Neural cell (in vitro differentiated cells): Measurements from ENCODE around the gene MIEN1. TPM values are rescaled to one million over a fixed set of nuclear protein-coding genes. Genes with fewer than 3 reads are reported as not detected.

Experiments
- H2AFZ ChIP-seq: fragments of 200-600, 300-800 bp; sonication (generic), shearing (Covaris generic); 2 replicates; pipeline ENCODE4 v1.6.0; 2014; ENCODE audit warnings: low read depth, mild to moderate bottlenecking, antibody characterized with exemption, low read length, moderate library complexity
- H3F3A ChIP-seq: fragments of 200-600 bp; shearing (Covaris generic); 2 replicates; pipeline ENCODE4 v1.6.1; 2016; ENCODE audit warnings: mild to moderate bottlenecking, moderate library complexity, mixed read lengths, antibody characterized with exemption, low read length; ENCODE audit not compliant: insufficient read depth, poor library complexity, severe bottlenecking
- H3K27ac ChIP-seq: fragments of 200-600, 300-800 bp; sonication (generic), shearing (Covaris generic); 2 replicates; pipeline ENCODE4 v1.5.1; 2014; ENCODE audit warnings: mild to moderate bottlenecking, low read length, moderate library complexity
- H3K27me3 ChIP-seq: fragments of 300-800, 200-600 bp; sonication (generic), shearing (Covaris generic); 2 replicates; pipeline ENCODE4 v1.6.0; 2014; ENCODE audit warnings: mild to moderate bottlenecking, low read depth, low read length, moderate library complexity; ENCODE audit not compliant: insufficient read depth
- H3K36me3 ChIP-seq: fragments of 300-800, 200-600 bp; sonication (generic), shearing (Covaris generic); 2 replicates; pipeline ENCODE4 v1.5.1; 2014; ENCODE audit warnings: mild to moderate bottlenecking, antibody characterized with exemption, low read length, moderate library complexity; ENCODE audit not compliant: insufficient read depth
- H3K4me2 ChIP-seq: fragments of 300-800, 200-600 bp; sonication (generic), shearing (Covaris generic); 2 replicates; pipeline ENCODE4 v1.6.0; 2014; ENCODE audit warnings: mild to moderate bottlenecking, low read length
- H3K4me3 ChIP-seq: fragments of 300-800, 200-600 bp; sonication (generic), shearing (Covaris generic); 2 replicates; pipeline ENCODE4 v1.5.1; 2014; ENCODE audit warnings: mild to moderate bottlenecking, low read length, moderate library complexity
- H3K79me2 ChIP-seq: fragments of 200-600 bp; shearing (Covaris generic); replicated peaks from 2 replicates; pipeline ENCODE4 v1.6.0; 2014; ENCODE audit warnings: mild to moderate bottlenecking, low read length, moderate library complexity; ENCODE audit not compliant: insufficient read depth
- H3K9ac ChIP-seq: fragments of 300-800, 200-600 bp; sonication (generic), shearing (Covaris generic); 2 replicates; pipeline ENCODE4 v1.6.1; 2016; ENCODE audit warnings: mild to moderate bottlenecking, low read length, mixed read lengths
- H3K9me2 ChIP-seq: fragments of 200-600 bp; shearing (Covaris generic); 2 replicates; pipeline ENCODE4 v1.6.1; 2016; ENCODE audit warnings: mild to moderate bottlenecking, low read length, mixed read lengths; ENCODE audit not compliant: insufficient read depth
- H3K9me3 ChIP-seq: fragments of 200-600, 300-800 bp; sonication (generic), shearing (Covaris generic); 2 replicates; pipeline ENCODE4 v1.6.1; 2016; ENCODE audit warnings: mild to moderate bottlenecking, mixed run types, low read length, moderate library complexity, mixed read lengths
- H4K20me1 ChIP-seq: fragments of 200-600 bp; shearing (Covaris generic); 2 replicates; pipeline ENCODE4 v1.6.1; 2016; ENCODE audit warnings: mild to moderate bottlenecking, mixed run types; ENCODE audit not compliant: insufficient read depth
- CTCF ChIP-seq: fragments of 450-650 bp; IDR thresholded peaks from 2 replicates; pipeline ENCODE4 v1.5.1; 2014; ENCODE audit warnings: antibody characterized with exemption, mild to moderate bottlenecking, moderate library complexity; ENCODE audit not compliant: poor library complexity, severe bottlenecking
- EP300 ChIP-seq: fragments of 450-650 bp; conservative IDR thresholded peaks from 2 replicates; pipeline ENCODE4 v1.6.1; 2014; ENCODE audit warnings: antibody characterized with exemption, mild to moderate bottlenecking, moderate library complexity; ENCODE audit not compliant: poor library complexity, severe bottlenecking
- EZH2 ChIP-seq: fragments of 200-600, 300-800 bp; shearing (Covaris generic), sonication (generic); IDR thresholded peaks from 2 replicates; pipeline ENCODE4 v1.6.1; 2014; ENCODE audit warnings: antibody characterized with exemption, low read length, borderline replicate concordance, mild to moderate bottlenecking; ENCODE audit not compliant: insufficient read depth, poor library complexity, severe bottlenecking
- MXI1 ChIP-seq: fragments of 450-650 bp; conservative IDR thresholded peaks from 2 replicates; pipeline ENCODE4 v1.6.1; 2014; ENCODE audit warnings: antibody characterized with exemption, mild to moderate bottlenecking; ENCODE audit not compliant: poor library complexity, severe bottlenecking
- POLR2AphosphoS5 ChIP-seq: IDR thresholded peaks from 2 replicates; pipeline ENCODE4 v1.6.1; 2012
- RAD21 ChIP-seq: fragments of 450-650 bp; conservative IDR thresholded peaks from 2 replicates; pipeline ENCODE4 v1.6.1; 2014; ENCODE audit warnings: antibody characterized with exemption, mild to moderate bottlenecking, moderate library complexity
- REST ChIP-seq: IDR thresholded peaks from 2 replicates; pipeline ENCODE4 v1.6.1; 2012; ENCODE audit warnings: borderline replicate concordance
- SMC3 ChIP-seq: fragments of 450-650 bp; conservative IDR thresholded peaks from 2 replicates; pipeline ENCODE4 v1.6.1; 2014; ENCODE audit warnings: antibody characterized with exemption, mild to moderate bottlenecking, moderate library complexity; ENCODE audit not compliant: poor library complexity
- TAF1 ChIP-seq: IDR thresholded peaks from 2 replicates; pipeline ENCODE4 v1.6.1; 2012; ENCODE audit warnings: low read depth
- polyA plus RNA-seq: library from polyadenylated mRNA; depleted of rRNA; stranded (reverse); fragments of >200 nt; gene quantifications from 2 replicates; pipeline ENCODE4 v1.2.3, GENCODE V29; 2014

The MIEN1 gene
- polyA plus RNA-seq, 1 donor from 2014 or later = 106 TPM

GRCh38 chr17:39695089-39695474, 35.2 kb downstream of the MIEN1 start:
- H4K20me1 ChIP-seq = no peaks in the 10 kb centered on the region
- H3F3A ChIP-seq = no peaks in the 10 kb centered on the region
- no peak overlapping the region for H3K4me2 ChIP-seq
- H3K27ac ChIP-seq = no peak overlapping the region
- H3K36me3 ChIP-seq = no peaks in the 10 kb centered on the region
- H2AFZ ChIP-seq = no peak overlapping the region
- no peak overlapping the region for H3K4me3 ChIP-seq
- no peaks in the 10 kb centered on the region for H3K9me3 ChIP-seq
- H3K79me2 ChIP-seq = no peaks in the 10 kb centered on the region
- TF ChIP-seq POLR2AphosphoS5 = no peak
- TF ChIP-seq SMC3 = no peak
- no peak for TF ChIP-seq EP300
- TF ChIP-seq TAF1 = no peak
- TF ChIP-seq RAD21 = no peak
- TF ChIP-seq CTCF = no peak
- TF ChIP-seq EZH2 = no peak
- no peak for TF ChIP-seq REST
- TF ChIP-seq MXI1 = no peak
- H3K9me2 ChIP-seq = no peaks in the 10 kb centered on the region
- H3K9ac ChIP-seq = no peak overlapping the region
- H3K27me3 ChIP-seq = peaks cover 8% of the 10 kb centered on the region

GRCh38 chr17:39694593-39694992, 35.7 kb downstream of the MIEN1 start:
- TF ChIP-seq EZH2 = no peak
- no peak for TF ChIP-seq REST
- no peak for TF ChIP-seq RAD21
- no peak for TF ChIP-seq CTCF
- TF ChIP-seq TAF1 = no peak
- TF ChIP-seq EP300 = no peak
- TF ChIP-seq POLR2AphosphoS5 = no peak
- no peak for TF ChIP-seq MXI1
- TF ChIP-seq SMC3 = no peak
- no peaks in the 10 kb centered on the region for H3K9me2 ChIP-seq
- no peak overlapping the region for H3K4me3 ChIP-seq
- H3F3A ChIP-seq = no peaks in the 10 kb centered on the region
- no peaks in the 10 kb centered on the region for H4K20me1 ChIP-seq
- no peak overlapping the region for H2AFZ ChIP-seq
- no peak overlapping the region for H3K9ac ChIP-seq
- H3K9me3 ChIP-seq = no peaks in the 10 kb centered on the region
- H3K27me3 ChIP-seq = peaks cover 4% of the 10 kb centered on the region
- no peaks in the 10 kb centered on the region for H3K36me3 ChIP-seq
- no peaks in the 10 kb centered on the region for H3K79me2 ChIP-seq
- H3K27ac ChIP-seq = no peak overlapping the region
- H3K4me2 ChIP-seq = no peak overlapping the region
